Measurements from ENCODE around the gene TFEB.

The TFEB gene

DNA sequence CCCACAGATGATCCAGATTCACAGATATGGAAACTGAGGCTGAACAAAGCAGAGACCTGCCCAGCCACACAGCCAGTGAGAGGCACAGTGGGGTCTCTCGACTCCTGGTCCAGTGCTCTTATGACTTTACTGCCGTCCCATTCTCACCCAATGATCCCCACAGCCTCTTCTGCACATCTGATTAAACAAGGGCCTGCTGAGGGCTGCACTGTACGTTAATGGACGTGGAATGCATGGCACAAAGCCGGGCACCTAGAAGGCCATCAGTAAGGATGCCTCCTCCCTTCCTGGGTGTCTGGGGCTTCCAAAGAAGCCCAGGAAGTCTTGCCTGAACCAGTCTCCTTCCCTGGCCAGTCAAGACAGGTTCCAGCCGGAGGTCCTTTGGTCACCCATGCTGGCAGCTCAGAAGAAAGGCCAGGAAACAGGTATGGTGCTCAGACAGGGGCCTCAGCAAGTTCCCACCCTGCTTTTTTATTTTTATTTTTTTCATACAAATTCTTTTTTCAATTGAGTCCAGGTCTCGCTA, 3.8 kb downstream of the TFEB start:
- H3K27ac ChIP-seq (ENCODE audit: low read depth, low read length): no peak overlapping the region
- peaks cover 8% of the 10 kb centered on the region for H3K79me2 ChIP-seq (ENCODE audit: control insufficient read depth, insufficient read depth, low read length, poor library complexity)
- H3K36me3 ChIP-seq (ENCODE audit: control insufficient read depth in 1 of 2, insufficient read depth in 2 of 2, low read length in 2 of 2): no peaks in the 10 kb centered on the region
- H3K18ac ChIP-seq (ENCODE audit: low read length): no peak overlapping the region
- no peak overlapping the region for H2AFZ ChIP-seq (ENCODE audit: insufficient read depth, low read length, poor library complexity)
- H2AK5ac ChIP-seq (ENCODE audit: low read length): no peak overlapping the region
- no peak overlapping the region for H3K14ac ChIP-seq (ENCODE audit: low read length)
- H3K4me2 ChIP-seq (ENCODE audit: low read length): no peak overlapping the region
- no peak overlapping the region for H3K4ac ChIP-seq (ENCODE audit: low read depth, low read length)
- H4K8ac ChIP-seq (ENCODE audit: low read depth, low read length): no peak overlapping the region
- no peak overlapping the region for H4K12ac ChIP-seq (ENCODE audit: low read depth, low read length)
- no peak overlapping the region for H3K23ac ChIP-seq (ENCODE audit: low read length)
- H2BK120ac ChIP-seq (ENCODE audit: insufficient read depth, low read length, poor library complexity): no peak overlapping the region
- no peak overlapping the region for H2BK5ac ChIP-seq (ENCODE audit: low read depth, low read length, poor library complexity)
- no peak overlapping the region for H4K91ac ChIP-seq (ENCODE audit: low read depth, low read length)
- no peaks in the 10 kb centered on the region for H3K27me3 ChIP-seq (ENCODE audit: insufficient read depth, low read length)
- H2BK12ac ChIP-seq (ENCODE audit: low read length): no peak overlapping the region
- H3K4me1 ChIP-seq (ENCODE audit: control insufficient read depth in 1 of 2, insufficient read depth in 2 of 2, low read length in 2 of 2): peaks cover 19 to 22% of the 10 kb centered on the region in 2 experiments
- no peak for DNase-seq
- WGBS (ENCODE audit: extremely low coverage, insufficient coverage, insufficient read length): no CpG with 5 or more reads among the region's 7 CpGs
- no peak overlapping the region for H3K9ac ChIP-seq (ENCODE audit: low read length)
- peaks cover 16% of the 10 kb centered on the region for H3K79me1 ChIP-seq (ENCODE audit: low read length)
- H3K4me3 ChIP-seq (ENCODE audit: low read depth, low read length): no peak overlapping the region
- H3K9me3 ChIP-seq (ENCODE audit: insufficient read depth, low read depth, low read length): no peaks in the 10 kb centered on the region

DNA sequence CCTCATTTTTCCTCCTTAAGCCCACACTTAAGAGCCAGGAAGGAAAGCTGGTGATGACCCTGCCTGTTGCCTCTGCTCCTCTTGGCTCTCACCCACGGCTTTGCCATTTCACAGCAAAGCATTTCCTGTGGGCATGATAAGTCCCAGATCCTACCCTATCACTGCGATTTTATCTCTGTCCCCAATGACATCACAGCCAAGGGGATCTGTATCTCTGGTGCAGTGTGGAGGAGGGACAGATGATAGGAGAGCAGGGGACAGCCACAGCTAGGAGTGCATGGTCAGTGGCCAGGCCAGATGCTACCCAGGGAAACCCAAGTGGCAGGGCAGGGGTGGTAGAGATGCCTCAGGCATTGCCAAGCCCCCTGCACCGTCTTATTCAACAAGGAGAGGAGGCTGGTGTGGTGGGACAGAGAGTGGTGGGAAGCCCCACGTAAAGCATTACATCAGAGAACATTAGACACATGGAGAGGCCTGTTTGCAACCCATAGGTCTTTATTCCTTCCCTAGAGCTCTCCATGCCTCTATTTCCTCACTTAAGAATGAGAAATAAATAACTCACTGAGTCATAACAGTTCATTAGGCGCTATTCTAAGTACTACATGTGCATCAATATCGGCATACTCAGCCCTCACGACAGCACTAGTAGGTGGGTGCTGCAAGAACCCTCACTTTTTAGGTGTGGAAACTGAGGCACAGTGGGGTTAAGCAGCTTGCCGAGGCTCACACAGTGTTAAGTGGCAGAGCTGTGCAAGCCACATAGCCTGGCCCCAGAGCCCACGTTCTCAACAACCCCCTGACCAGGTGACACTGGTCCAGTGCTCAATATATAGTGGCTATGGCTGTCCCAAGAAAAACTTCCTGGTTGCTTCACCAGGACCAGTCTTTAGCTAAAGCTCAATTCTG, 4.6 kb downstream of the TFEB start:
- H3K9ac ChIP-seq (ENCODE audit: low read length): no peak overlapping the region
- no peak overlapping the region for H2BK120ac ChIP-seq (ENCODE audit: insufficient read depth, low read length, poor library complexity)
- no peak overlapping the region for H3K4me2 ChIP-seq (ENCODE audit: low read length)
- no peak overlapping the region for H2AFZ ChIP-seq (ENCODE audit: insufficient read depth, low read length, poor library complexity)
- no peaks in the 10 kb centered on the region for H3K27me3 ChIP-seq (ENCODE audit: insufficient read depth, low read length)
- no peak overlapping the region for H3K14ac ChIP-seq (ENCODE audit: low read length)
- H3K4me3 ChIP-seq (ENCODE audit: low read depth, low read length): no peak overlapping the region
- no peak for DNase-seq
- H3K23ac ChIP-seq (ENCODE audit: low read length): no peak overlapping the region
- no peak overlapping the region for H2BK5ac ChIP-seq (ENCODE audit: low read depth, low read length, poor library complexity)
- no peak overlapping the region for H4K8ac ChIP-seq (ENCODE audit: low read depth, low read length)
- H2AK5ac ChIP-seq (ENCODE audit: low read length): no peak overlapping the region
- H3K79me2 ChIP-seq (ENCODE audit: control insufficient read depth, insufficient read depth, low read length, poor library complexity): peaks cover 8% of the 10 kb centered on the region
- no peak overlapping the region for H2BK12ac ChIP-seq (ENCODE audit: low read length)
- peaks cover 14% of the 10 kb centered on the region for H3K79me1 ChIP-seq (ENCODE audit: low read length)
- no peaks in the 10 kb centered on the region for H3K9me3 ChIP-seq (ENCODE audit: insufficient read depth, low read depth, low read length)
- no peak overlapping the region for H4K12ac ChIP-seq (ENCODE audit: low read depth, low read length)
- no CpG with 5 or more reads among the region's 9 CpGs for WGBS (ENCODE audit: extremely low coverage, insufficient coverage, insufficient read length)
- no peak overlapping the region for H3K27ac ChIP-seq (ENCODE audit: low read depth, low read length)
- peaks cover 16 to 19% of the 10 kb centered on the region in 2 experiments for H3K4me1 ChIP-seq (ENCODE audit: control insufficient read depth in 1 of 2, insufficient read depth in 2 of 2, low read length in 2 of 2)
- no peak overlapping the region for H4K91ac ChIP-seq (ENCODE audit: low read depth, low read length)
- no peaks in the 10 kb centered on the region for H3K36me3 ChIP-seq (ENCODE audit: control insufficient read depth in 1 of 2, insufficient read depth in 2 of 2, low read length in 2 of 2)
- no peak overlapping the region for H3K18ac ChIP-seq (ENCODE audit: low read length)
- no peak overlapping the region for H3K4ac ChIP-seq (ENCODE audit: low read depth, low read length)

DNA sequence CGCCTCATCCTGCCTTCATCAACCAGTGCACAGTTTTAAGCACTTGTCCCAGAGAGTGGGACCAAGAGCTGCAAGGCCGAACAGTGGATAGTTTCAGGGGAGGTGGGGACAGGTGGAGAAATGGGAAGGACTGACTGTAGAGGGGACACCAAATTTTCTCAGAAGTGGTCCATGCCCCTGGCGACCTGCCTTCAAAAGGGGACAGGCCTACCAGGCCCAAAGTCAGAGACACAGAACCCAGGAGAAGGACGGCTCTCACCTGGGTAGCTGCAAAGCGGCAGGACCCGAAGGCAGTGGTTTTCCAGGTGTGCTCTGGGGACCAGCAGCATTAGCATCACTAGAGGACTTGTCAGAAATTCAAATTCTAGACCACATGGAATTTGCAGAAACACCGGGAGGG, 5.8 kb downstream of the TFEB start:
- Histone ChIP-seq H3K9me3 (ENCODE audit: insufficient read depth, low read depth, low read length) (no peaks in the 10 kb centered on the region), H4K12ac (ENCODE audit: low read depth, low read length) (no peak overlapping the region), H3K79me2 (ENCODE audit: control insufficient read depth, insufficient read depth, low read length, poor library complexity) (peaks cover 6% of the 10 kb centered on the region), H3K9ac (ENCODE audit: low read length) (no peak overlapping the region), H3K4me2 (ENCODE audit: low read length) (no peak overlapping the region), H3K36me3 (ENCODE audit: control insufficient read depth in 1 of 2, insufficient read depth in 2 of 2, low read length in 2 of 2) (no peaks in the 10 kb centered on the region), H3K4ac (ENCODE audit: low read depth, low read length) (no peak overlapping the region), H3K4me1 (ENCODE audit: control insufficient read depth in 1 of 2, insufficient read depth in 2 of 2, low read length in 2 of 2) (peaks cover 19 to 22% of the 10 kb centered on the region in 2 experiments), H3K14ac (ENCODE audit: low read length) (no peak overlapping the region), H3K79me1 (ENCODE audit: low read length) (peaks cover 10% of the 10 kb centered on the region), H3K27ac (ENCODE audit: low read depth, low read length) (no peak overlapping the region), H2BK12ac (ENCODE audit: low read length) (no peak overlapping the region), H2AFZ (ENCODE audit: insufficient read depth, low read length, poor library complexity) (no peak overlapping the region), H4K91ac (ENCODE audit: low read depth, low read length) (no peak overlapping the region), H2AK5ac (ENCODE audit: low read length) (no peak overlapping the region), H3K23ac (ENCODE audit: low read length) (no peak overlapping the region), H2BK5ac (ENCODE audit: low read depth, low read length, poor library complexity) (no peak overlapping the region), H3K4me3 (ENCODE audit: low read depth, low read length) (no peak overlapping the region), H3K27me3 (ENCODE audit: insufficient read depth, low read length) (no peaks in the 10 kb centered on the region), H4K8ac (ENCODE audit: low read depth, low read length) (no peak overlapping the region), H3K18ac (ENCODE audit: low read length) (no peak overlapping the region), H2BK120ac (ENCODE audit: insufficient read depth, low read length, poor library complexity) (no peak overlapping the region)
- WGBS (ENCODE audit: extremely low coverage, insufficient coverage, insufficient read length): no CpG with 5 or more reads among the region's 7 CpGs
- DNase-seq: no peak

DNA sequence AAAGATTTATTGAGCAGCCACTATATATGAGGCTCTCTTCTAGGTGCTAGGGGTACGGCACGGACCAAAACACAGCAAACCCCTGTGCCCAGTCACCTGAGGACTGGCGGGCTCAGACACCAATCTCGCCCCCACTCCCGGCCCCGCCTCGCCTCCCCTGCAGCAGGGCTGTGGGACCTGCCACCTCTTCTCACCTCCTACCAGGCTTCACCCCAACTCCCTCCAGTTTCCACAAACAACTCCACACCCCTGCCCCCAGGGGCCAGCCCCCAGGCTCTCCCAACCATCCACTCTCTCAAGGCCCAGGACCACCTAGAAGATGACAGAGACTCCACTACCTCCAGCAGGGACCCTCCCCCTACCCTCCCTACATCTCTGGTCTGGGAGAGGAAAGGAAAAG, 6.5 kb downstream of the TFEB start:
- no peak overlapping the region for H2BK5ac ChIP-seq (ENCODE audit: low read depth, low read length, poor library complexity)
- H4K12ac ChIP-seq (ENCODE audit: low read depth, low read length): no peak overlapping the region
- no CpG with 5 or more reads among the region's 7 CpGs for WGBS (ENCODE audit: extremely low coverage, insufficient coverage, insufficient read length)
- no peak overlapping the region for H2AK5ac ChIP-seq (ENCODE audit: low read length)
- H2BK12ac ChIP-seq (ENCODE audit: low read length): no peak overlapping the region
- DNase-seq: no peak
- H4K91ac ChIP-seq (ENCODE audit: low read depth, low read length): no peak overlapping the region
- H2BK120ac ChIP-seq (ENCODE audit: insufficient read depth, low read length, poor library complexity): no peak overlapping the region
- no peak overlapping the region for H3K23ac ChIP-seq (ENCODE audit: low read length)
- H3K36me3 ChIP-seq (ENCODE audit: control insufficient read depth in 1 of 2, insufficient read depth in 2 of 2, low read length in 2 of 2): no peaks in the 10 kb centered on the region
- no peak overlapping the region for H3K9ac ChIP-seq (ENCODE audit: low read length)
- H3K27ac ChIP-seq (ENCODE audit: low read depth, low read length): no peak overlapping the region
- H3K14ac ChIP-seq (ENCODE audit: low read length): no peak overlapping the region
- peaks cover 24 to 28% of the 10 kb centered on the region in 2 experiments for H3K4me1 ChIP-seq (ENCODE audit: control insufficient read depth in 1 of 2, insufficient read depth in 2 of 2, low read length in 2 of 2)
- no peak overlapping the region for H3K4me2 ChIP-seq (ENCODE audit: low read length)
- no peak overlapping the region for H3K4ac ChIP-seq (ENCODE audit: low read depth, low read length)
- H3K79me1 ChIP-seq (ENCODE audit: low read length): peaks cover 13% of the 10 kb centered on the region
- H2AFZ ChIP-seq (ENCODE audit: insufficient read depth, low read length, poor library complexity): no peak overlapping the region
- H3K9me3 ChIP-seq (ENCODE audit: insufficient read depth, low read depth, low read length): no peaks in the 10 kb centered on the region
- no peak overlapping the region for H3K18ac ChIP-seq (ENCODE audit: low read length)
- peaks cover 6% of the 10 kb centered on the region for H3K79me2 ChIP-seq (ENCODE audit: control insufficient read depth, insufficient read depth, low read length, poor library complexity)
- no peak overlapping the region for H4K8ac ChIP-seq (ENCODE audit: low read depth, low read length)
- no peaks in the 10 kb centered on the region for H3K27me3 ChIP-seq (ENCODE audit: insufficient read depth, low read length)
- no peak overlapping the region for H3K4me3 ChIP-seq (ENCODE audit: low read depth, low read length)
